GM10248 (cell line): ENCODE results near the gene CDKN2A.

Experiments
- CTCF ChIA-PET: fragments of 300-600 bp; sonication (Branson Sonifier 250); formaldehyde crosslinking; extraction: SDS; loops from one replicate; lab custom pipeline; 2021; ENCODE audit warnings: antibody characterized with exemption; lab: Yijun Ruan, JAX
- POLR2A ChIA-PET: fragments of 350-650 bp; sonication (Branson Sonifier 250); formaldehyde crosslinking; extraction: SDS; loops from one replicate; lab custom pipeline; 2020; ENCODE audit warnings: antibody characterized with exemption; lab: Yijun Ruan, JAX
- DNase-seq: peaks from one replicate; pipeline ENCODE4 v3.0.0; 2012; ENCODE audit errors: extremely low spot score
- CTCF ChIP-seq: IDR thresholded peaks from 2 replicates; pipeline ENCODE4 v1.5.1; 2012; ENCODE audit warnings: mild to moderate bottlenecking, low read depth; ENCODE audit errors: extremely low read depth, missing control alignments, control extremely low read depth

The CDKN2A gene

GRCh38 chr9:22037954-22038690, 43.9 kb upstream of the CDKN2A start:
- ChIA-PET CTCF (interaction anchor here (0.7 to 8.6 kb wide), 21 partner anchors 9 to 227 kb away, joined by 3 to 109 read pairs (median 3); partner anchors contain the start of genes CDKN2A, CDKN2B and CDKN2B-AS1), POLR2A (interaction anchor here (0.6 kb wide), 1 partner anchor 577 kb away, joined by 3 read pairs; no protein-coding TSS in a partner anchor)

GRCh38 chr9:22036866-22037626, 42.9 kb upstream of the CDKN2A start:
- ChIA-PET POLR2A (interaction anchor here (0.6 kb wide), 1 partner anchor 576 kb away, joined by 3 read pairs; no protein-coding TSS in a partner anchor), CTCF (interaction anchor here (0.9 to 8.6 kb wide), 16 partner anchors 10 to 226 kb away, joined by 3 to 109 read pairs (median 5); partner anchors contain the start of genes CDKN2A, CDKN2B and CDKN2B-AS1)
- DNase-seq: no peak
- TF ChIP-seq CTCF: no peak

More at GRCh38 chr9:22037954-22038690, 43.9 kb upstream of the CDKN2A start:
- DNase-seq: no peak
- TF ChIP-seq CTCF: no peak

- no peak for DNase-seq
- TF ChIP-seq CTCF: no peak
- CTCF ChIA-PET: interaction anchor here (1.1 to 8.6 kb wide), 4 partner anchors 28 to 698 kb away, joined by 3 to 109 read pairs (median 4); partner anchors contain the start of gene CDKN2B-AS1
- POLR2A ChIA-PET: no interaction called here
These were observed 41.4 kb upstream of the CDKN2A start for GRCh38 chr9:22035591-22036011.

GRCh38 chr9:22033012-22033630, 38.9 kb upstream of the CDKN2A start:
- no peak for TF ChIP-seq CTCF
- DNase-seq: no peak
- ChIA-PET POLR2A (no interaction called here), CTCF (interaction anchor here (0.6 kb wide), 1 partner anchor 24 kb away, joined by 3 read pairs; the partner anchor contains the start of gene CDKN2B)

- TF ChIP-seq CTCF: no peak
- ChIA-PET CTCF (interaction anchor here (0.9 to 5.3 kb wide), 3 partner anchors 15 to 218 kb away, joined by 3 to 40 read pairs (median 9); partner anchors contain the start of gene CDKN2B), POLR2A (no interaction called here)
- DNase-seq: no peak
These were observed 37.6 kb upstream of the CDKN2A start for GRCh38 chr9:22031655-22032411.
